Urothelium cell line (cell line): ENCODE measurements around the gene CYP4V2.
"Not testable (repeated sequence)": the region's sequence is repeated elsewhere in the genome, so short reads cannot be mapped to it uniquely, and the experiment has no call there.

Experiments
- DNase-seq: peaks from one replicate; pipeline ENCODE4 v3.0.0; 2011; ENCODE audit warnings: low spot score, mixed read lengths
- FAIRE-seq: peaks from 2 replicates; lab custom pipeline; 2011; peaks lifted over from hg19 to GRCh38; lab: Jason Lieb, UNC

The CYP4V2 gene

DNA sequence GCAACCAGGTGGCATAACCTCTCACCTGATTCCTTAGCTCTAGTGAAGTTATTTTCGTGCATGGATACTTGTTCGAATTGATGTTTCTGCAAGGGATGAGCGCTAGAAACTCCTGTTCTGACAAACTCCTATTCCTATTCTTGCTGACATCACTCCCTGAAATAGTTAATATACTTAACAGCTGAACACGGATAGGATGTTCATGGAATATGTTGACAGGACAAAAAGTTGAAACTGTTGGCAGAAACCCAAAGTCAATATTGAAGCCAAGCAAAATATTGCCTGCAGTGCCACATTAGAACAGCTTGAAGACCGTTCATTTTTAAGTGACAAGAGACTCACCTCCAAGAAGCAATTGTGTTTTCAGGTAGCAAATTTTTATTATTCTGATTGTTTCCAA, 35.9 kb downstream of the CYP4V2 start, which contains the start of gene KLKB1:
Gene KLKB1, plus strand, starts transcription at position 287 of the 400 bp plus-strand sequence. CDS start 689 bp downstream, outside the sequence.
- DNase-seq (no peak), FAIRE-seq (no peak)

DNA sequence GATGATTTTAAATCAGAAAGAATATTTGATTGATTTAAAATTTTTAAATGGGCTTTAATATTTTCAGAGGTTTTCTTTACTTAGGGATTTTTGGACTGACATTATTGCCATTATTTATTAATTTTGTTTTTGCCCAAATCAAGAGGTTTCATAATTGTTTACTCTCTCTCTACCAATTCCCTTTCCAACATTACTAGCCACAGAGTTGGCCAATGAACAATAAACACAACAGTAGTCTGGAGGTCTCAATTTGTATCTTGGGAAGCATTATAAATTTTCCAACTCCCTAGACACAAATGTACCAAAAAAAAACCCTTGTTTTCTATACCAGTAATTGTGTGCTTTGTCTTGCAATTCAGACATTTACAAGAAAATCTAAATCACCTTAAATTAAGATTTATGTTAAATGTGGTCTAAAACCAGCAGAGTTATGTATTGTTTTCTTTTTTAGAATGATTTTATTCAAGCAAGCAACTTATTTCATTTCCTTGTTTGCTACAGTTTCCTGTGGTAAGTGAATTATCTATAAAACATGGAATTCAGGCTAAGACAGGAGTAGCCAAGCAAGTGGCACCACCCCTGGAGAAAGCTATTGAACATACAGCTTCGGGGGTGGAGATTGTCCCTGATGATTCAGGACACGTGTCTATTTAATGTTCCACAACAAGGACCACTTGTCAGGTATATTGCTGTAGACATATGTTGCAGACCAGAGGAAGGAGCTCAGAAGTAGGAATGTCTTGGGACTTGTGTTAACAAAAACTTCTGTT, 36.6 kb downstream of the CYP4V2 start:
- FAIRE-seq (no peak), DNase-seq (no peak)

DNA sequence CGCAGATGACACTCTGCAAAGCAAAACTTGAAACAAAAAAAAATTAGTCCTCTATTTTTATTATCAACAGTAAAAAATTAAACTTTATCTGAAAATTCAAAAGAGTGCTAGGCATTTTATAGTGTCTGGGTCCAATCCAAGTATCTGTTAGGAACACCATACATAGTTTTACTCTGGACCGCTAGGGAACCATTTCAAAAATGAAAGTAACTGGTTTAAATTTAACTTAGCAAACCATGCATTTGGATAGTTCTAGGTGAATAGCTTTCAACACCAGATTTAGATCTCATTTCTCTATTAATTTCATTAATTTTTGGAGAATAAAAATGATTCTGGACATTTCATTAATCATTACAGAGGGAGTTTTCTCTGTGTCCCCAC, 37.1 kb downstream of the CYP4V2 start:
- FAIRE-seq: no peak
- DNase-seq: no peak

DNA sequence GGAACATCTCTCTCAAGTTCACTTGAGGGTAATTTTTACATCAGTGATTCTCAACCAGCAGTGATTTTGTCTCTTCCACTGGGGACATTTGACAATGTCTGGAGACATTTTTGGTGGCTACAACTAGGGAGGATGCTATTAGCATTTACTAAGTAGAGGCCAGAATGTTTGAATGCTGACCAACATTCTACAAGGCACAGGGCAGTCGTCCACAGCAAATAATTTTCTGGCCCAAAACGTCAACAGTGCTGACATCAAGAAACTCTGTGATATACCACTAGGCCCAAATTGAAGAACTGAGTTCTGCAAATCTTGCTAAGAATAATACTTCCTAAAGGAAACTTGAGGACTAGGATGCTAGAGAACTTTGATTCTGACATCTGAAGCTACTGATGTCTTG, 43.0 kb downstream of the CYP4V2 start:
- FAIRE-seq: no peak
- no peak for DNase-seq

DNA sequence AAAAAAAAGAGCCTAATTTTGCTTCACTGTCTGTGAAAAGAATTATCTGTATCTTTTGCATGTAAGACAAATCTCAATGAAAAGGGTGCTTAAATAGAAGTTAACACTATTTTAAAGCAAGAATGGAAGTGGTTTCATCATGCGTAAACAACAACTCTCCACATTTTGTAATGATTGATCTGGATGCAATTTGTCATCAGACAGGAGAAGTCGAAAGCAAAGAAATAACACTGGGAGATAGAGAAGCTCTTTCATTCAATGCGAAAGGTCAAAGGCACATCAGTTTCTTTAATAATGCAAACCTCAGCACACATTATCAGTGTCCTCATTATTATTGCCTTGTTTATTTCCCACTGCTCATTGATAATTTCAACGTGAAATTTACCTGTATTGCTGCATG, 44.8 kb downstream of the CYP4V2 start:
- DNase-seq: no peak
- FAIRE-seq: no peak

DNA sequence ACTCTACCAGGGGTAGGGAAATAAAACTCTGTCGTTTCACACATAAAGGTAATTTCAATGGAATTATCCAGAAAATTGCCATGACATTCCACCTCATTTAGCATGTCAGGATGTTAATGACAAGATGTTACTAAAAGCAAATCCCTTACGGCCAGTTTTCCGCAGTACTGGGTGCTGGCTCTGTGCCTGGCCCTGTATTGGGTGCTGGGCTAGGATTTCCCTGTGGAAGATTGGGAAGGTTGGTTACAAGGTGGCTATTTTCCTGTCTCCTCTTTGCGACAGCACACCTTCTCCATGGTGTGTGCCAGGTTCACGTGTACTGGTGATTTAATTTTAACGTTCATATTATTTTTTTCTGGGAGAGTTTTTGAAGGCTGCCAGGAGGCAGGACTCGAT, 49.1 kb downstream of the CYP4V2 start:
- FAIRE-seq (no peak), DNase-seq (no peak)

DNA sequence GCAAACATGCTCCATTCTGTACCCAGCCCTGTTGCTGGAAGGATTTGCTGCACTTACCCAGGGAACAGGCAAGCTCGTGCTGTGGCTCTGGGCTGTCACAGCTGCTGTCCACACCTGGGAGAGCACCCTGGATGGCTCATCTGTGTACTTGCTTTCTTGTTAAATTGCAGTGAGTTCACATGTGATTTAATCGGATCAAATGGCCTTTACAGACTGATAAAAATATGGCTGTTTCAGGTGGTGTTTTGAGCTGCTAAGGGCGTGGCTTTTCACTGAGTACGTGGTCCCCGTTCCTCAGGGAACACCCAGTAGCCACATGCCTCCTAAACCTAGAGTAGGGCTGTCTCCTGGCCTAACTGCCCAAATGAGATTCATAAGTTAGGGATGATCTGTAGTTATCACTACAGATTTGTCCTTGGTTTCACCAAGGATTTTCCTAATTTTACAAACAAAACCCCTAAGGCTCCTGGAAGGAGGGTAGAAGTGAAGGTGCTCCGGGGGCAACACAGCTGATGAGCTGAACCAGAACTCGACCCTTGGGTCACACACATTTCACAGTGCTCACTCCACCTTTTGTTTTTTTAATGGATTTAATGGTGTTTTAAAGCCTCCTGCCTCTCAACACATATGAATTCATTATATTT, 49.6 kb downstream of the CYP4V2 start:
- FAIRE-seq (no peak), DNase-seq (no peak)

DNA sequence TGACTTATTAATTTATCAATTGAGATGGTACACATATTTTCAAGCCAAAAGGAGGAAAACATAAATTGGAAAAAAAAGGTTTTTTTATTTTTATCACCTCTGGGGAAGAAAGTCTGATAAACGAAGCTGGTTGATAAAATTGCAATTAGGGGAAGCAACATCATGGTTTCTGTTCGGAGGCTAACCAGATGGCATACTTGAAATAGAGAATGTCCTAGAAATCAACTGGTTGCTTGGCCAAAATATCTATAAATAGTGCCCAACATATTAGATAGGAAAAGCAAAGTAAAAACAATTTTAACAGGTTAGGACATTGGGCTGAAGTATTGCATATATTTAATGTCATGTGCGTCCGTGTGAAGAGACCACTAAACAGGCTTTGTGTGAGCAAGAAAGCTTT, 50.2 kb downstream of the CYP4V2 start:
- DNase-seq (no peak), FAIRE-seq (no peak)

DNA sequence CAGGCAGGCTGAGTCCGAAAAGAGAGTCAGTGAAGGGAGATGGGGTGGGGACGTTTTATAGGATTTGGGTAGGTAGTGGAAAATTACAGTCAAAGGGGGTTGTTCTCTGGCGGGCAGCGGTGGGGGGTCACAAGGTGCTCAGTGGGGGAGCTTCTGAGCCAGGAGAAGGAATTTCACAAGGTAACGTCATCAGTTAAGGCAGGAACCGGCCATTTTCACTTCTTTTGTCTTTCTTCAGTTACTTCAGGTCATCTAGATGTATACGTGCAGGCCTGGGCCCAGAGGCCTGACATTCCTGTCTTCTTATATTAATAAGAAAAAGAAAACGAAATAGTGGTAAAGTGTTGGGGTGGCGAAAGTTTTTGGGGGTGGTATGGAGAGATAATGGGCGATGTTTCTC, 50.7 kb downstream of the CYP4V2 start:
- FAIRE-seq: not testable (repeated sequence)

DNA sequence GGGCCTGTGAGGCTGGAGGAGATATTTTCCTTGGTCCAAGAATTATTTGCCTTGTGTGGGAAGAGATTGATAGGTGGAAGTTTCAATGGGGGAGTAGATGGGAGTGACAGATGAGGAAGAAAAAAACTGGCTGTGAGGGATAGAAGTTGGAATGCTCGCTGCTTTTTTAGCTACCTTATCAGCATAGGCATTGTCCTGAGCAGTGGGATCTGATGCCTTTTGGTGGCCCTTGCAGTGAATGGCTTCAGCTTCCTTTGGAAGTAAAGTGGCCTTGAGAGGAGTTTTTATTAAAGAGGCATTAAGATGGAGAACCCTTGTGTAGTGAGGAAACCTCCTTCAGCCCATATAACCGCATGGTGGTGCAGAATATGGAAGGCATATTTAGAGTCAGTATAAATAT, 52.0 kb downstream of the CYP4V2 start:
- FAIRE-seq: no peak
- no peak for DNase-seq

More for the DNA sequence above, 50.7 kb downstream of the CYP4V2 start:
- not testable (repeated sequence) for DNase-seq

DNA sequence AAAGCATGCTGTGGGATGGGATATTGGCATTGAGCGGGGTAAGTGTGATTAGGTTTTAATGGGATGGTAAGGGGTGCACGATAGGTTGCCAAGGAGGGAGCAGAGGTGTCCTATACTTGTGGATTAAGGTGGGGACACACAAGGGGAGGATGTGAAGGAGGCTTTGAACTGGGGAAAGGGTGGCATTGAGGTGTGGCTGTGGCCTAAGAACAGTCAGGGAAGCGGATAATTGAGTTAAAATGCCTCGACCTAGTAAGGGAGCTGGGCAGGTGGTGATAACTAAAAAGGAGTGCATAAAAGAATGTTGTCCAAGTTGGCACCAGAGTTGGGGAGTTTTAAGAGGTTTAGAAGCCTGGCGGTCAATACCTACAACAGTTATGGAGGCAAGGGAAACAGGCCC, 53.5 kb downstream of the CYP4V2 start:
- FAIRE-seq: no peak
- DNase-seq: no peak

DNA sequence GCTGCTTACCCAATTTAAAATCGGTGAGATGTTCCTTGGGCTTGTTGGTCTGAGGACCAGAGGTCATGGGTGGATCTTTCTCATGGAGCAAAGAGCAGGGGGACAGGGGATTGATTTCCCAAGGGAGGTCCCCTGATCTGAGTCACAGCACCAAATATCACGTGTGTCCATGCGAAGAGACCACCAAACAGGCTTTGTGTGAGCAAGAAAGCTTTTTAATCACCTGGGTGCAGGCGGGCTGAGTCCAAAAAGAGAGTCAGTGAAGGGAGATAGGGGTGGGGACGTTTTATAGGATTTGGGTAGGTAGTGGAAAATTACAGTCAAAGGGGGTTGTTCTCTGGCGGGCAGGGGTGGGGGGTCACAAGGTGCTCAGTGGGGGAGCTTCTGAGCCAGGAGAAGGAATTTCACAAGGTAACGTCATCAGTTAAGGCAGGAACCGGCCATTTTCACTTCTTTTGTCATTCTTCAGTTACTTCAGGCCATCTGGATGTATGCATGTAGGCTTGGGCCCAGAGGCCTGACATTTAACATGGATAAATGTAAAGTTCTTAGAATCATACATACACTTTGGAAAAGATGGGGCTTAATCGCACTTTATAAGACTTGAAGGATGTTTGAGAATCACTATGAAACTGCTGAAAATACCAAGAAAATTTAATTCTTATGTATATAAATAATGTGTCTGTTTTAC, 55.8 kb downstream of the CYP4V2 start:
- not testable (repeated sequence) for DNase-seq, FAIRE-seq

DNA sequence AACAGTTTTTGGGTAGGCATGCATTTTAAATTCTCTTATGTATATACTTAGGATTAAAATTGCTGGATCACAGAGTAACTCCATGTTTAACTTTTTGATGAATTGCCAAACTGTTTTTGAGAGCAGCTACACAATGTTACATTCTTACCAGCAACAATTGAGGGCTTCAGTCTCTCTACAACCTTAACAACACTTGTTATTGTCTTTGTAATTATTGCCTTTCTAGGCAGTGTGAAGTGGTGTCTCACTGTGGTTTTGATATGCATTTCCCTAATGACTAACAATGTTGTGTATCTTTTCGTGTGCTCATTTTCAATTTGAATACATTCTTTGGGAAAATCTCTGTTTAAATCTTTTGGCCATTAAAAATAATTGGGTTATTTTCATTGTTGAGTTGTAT, 57.3 kb downstream of the CYP4V2 start:
- no peak for DNase-seq
- no peak for FAIRE-seq

DNA sequence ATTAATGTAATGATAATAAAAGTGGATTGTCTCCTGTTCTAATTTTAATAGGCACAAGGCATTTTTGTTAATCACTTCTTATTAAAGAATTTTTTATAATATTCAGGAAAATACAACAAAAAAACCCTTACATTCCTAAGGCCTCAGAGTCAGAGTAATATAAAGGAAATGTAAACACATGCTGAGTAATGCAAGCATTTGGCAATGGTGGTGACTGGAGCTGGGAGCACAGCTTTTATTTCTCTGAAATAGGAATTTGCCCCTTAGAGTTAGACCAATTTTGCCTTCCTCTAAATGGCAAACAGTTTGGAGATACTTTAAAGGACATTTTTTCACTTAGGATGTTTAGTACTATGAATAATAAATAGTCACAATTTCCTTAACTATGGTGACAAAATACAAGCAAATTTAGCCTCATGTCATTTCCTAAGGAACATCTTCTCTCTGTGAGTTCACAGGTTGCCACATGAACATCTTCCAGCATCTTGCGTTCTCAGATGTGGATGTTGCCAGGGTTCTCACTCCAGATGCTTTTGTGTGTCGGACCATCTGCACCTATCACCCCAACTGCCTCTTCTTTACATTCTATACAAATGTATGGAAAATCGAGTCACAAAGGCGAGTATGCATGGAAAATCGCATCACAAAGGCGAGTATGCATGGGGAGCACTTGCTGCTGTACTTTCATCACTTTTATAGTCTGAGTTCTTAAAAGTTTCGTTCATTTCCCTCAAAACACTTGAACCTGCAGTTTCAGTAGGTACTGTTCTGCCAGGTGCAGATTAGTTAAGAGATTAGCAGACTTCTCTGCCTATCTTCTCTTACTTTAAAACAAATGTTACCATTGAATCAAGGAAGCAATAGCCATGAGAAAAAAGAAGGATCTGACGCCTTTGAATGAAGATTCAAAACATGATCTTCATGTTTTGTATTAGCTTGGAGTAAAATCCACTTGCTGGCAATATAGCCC, 58.7 kb downstream of the CYP4V2 start:
- DNase-seq: no peak

DNA sequence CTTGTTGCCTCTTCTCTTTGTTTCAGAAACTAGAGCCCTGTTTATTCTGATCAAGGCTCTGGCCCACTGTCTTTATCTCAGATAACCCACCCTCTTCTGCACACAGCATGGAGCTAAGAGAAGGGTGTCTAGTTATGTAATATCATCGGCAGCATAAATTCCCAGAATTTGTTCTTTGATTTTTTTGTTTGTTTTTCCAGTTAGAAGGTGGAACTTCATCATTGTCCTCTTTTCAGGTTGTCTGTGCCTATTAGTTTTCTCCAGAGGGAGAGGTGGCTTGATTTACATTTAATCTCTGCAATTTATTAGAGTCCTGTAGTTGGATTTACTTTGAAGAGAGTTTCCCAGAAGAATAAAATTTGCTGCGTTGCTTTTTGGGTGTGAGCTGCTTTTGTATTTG, 59.4 kb downstream of the CYP4V2 start:
- no peak for DNase-seq

More for the DNA sequence above, 58.7 kb downstream of the CYP4V2 start:
- FAIRE-seq: no peak

DNA sequence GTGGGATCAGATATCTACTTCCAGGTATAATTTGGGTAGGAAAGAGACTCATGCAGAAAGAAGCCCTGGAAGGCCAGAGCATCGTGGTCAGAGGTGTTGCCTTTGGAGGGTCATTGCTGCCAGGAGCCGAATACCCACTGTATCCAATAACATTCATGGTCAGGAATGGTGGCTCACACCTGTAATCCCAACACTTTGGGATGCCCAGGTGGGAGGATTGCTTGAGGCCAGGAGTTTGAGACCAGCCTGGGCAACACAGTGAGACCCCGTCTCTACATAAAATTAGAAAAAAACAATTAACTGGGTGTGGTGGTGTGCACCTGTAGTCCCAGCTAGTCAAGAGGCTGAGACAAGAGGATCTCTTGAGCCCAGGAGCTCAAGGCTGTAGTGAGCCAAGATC, 63.8 kb downstream of the CYP4V2 start:
- no peak for FAIRE-seq

More for the DNA sequence above, 59.4 kb downstream of the CYP4V2 start:
- no peak for FAIRE-seq

DNA sequence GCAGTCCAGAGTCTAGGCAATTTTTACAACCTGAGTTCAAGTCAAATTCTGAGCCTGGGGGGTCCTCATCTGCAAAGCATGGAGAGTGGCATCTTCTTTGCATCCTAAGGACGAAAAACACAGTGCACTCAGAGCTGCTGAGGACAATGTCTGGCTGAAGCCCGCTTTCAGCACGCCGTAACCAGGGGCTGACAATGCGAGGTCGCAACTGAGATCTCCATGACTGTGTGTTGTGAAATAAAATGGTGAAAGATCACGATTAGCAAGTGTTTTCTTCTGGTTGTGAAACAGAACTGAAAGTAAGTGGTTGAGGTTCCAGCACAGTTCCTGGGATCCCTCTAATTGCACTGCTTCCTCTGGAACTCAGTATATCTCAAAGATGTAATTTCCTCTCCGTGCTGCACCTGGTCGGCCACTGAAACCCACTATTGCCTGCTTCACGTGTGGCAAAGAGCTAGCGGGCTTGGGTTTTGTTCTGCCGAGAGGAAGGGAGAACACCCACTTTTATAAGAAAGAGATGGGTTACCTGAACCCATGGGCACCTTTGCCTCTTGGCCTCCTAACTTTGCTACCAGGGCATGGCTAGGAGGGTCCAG, 66.9 kb downstream of the CYP4V2 start:
- FAIRE-seq (no peak), DNase-seq (no peak)

More for the DNA sequence above, 63.8 kb downstream of the CYP4V2 start:
- DNase-seq: no peak

DNA sequence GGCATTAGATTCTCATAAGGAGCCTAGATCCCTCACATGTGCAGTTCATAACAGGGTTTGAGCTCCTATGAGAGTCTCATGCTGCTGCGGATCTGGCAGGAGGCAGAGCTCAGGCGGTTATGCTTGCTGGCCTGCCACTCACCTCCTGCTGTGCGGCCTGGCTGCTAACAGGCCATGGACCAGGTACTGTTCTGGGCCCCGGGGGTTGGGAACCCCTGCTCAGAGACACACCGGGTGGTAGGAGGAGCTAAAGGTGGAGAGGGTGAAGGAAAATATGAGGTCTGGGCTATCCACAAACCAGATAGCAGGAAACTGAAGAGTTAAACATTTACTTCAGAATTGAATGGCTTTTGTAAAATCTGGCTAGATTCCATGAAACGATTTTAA, 68.7 kb downstream of the CYP4V2 start:
- FAIRE-seq (no peak), DNase-seq (no peak)
